Measurements from ENCODE around the gene C9orf72. TPM values are rescaled to one million over a fixed set of nuclear protein-coding genes. Genes with fewer than 3 reads are reported as not detected.

C9orf72 gene
- total and polyA plus RNA-seq, 9 of the 15 experiments (the other 6 are each of a cell fraction or from before 2014, with no cell fraction given) = 2.3 to 7.3 (median 4.1) TPM

GRCh38 chr9:27528076-27528885 is 45.0 kb downstream of the C9orf72 start (continued):
- no peak for TF ChIP-seq ZNF518B (CRISPR knock-in tag; IDR thresholded peaks at IDR 0.05)
- TF ChIP-seq UBTF (IDR thresholded peaks at IDR 0.05; ENCODE audit: borderline replicate concordance in 1 of 2, low read depth in 2 of 2, low read length in 2 of 2) = 0 out of 4 replicates have a peak, but pooled peaks of 1 of the 2 experiments have one; percentile 25
- no peak for TF ChIP-seq TSC22D4 (tag; IDR thresholded peaks at IDR 0.05)
- no peak for TF ChIP-seq ZNF146 (CRISPR knock-in tag; IDR thresholded peaks at IDR 0.05; ENCODE audit: unreplicated experiment)
- TF ChIP-seq NKRF (IDR thresholded peaks at IDR 0.05; ENCODE audit: borderline replicate concordance) = no peak
- TF ChIP-seq, protein P1, sequence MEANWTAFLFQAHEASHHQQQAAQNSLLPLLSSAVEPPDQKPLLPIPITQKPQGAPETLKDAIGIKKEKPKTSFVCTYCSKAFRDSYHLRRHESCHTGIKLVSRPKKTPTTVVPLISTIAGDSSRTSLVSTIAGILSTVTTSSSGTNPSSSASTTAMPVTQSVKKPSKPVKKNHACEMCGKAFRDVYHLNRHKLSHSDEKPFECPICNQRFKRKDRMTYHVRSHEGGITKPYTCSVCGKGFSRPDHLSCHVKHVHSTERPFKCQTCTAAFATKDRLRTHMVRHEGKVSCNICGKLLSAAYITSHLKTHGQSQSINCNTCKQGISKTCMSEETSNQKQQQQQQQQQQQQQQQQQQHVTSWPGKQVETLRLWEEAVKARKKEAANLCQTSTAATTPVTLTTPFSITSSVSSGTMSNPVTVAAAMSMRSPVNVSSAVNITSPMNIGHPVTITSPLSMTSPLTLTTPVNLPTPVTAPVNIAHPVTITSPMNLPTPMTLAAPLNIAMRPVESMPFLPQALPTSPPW (CRISPR knock-in tag; IDR thresholded peaks at IDR 0.05) = peak; percentile 48
- no peak for TF ChIP-seq KLF10 (CRISPR knock-in tag; IDR thresholded peaks at IDR 0.05)
- peak; percentile 39; the same call in 1 of the 2 replicates for TF ChIP-seq MTA1 (IDR thresholded peaks at IDR 0.05; ENCODE audit: borderline replicate concordance)
- no peak for TF ChIP-seq ZNF780A (CRISPR knock-in tag; IDR thresholded peaks at IDR 0.05)
- TF ChIP-seq, protein P2, sequence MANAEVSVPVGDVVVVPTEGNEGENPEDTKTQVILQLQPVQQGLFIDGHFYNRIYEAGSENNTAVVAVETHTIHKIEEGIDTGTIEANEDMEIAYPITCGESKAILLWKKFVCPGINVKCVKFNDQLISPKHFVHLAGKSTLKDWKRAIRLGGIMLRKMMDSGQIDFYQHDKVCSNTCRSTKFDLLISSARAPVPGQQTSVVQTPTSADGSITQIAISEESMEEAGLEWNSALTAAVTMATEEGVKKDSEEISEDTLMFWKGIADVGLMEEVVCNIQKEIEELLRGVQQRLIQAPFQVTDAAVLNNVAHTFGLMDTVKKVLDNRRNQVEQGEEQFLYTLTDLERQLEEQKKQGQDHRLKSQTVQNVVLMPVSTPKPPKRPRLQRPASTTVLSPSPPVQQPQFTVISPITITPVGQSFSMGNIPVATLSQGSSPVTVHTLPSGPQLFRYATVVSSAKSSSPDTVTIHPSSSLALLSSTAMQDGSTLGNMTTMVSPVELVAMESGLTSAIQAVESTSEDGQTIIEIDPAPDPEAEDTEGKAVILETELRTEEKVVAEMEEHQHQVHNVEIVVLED (CRISPR knock-in tag; IDR thresholded peaks at IDR 0.05) = no peak
- no peak for TF ChIP-seq HNRNPUL1 (IDR thresholded peaks at IDR 0.05; ENCODE audit: low read length)
- TF ChIP-seq HDAC8 (tag; IDR thresholded peaks at IDR 0.05) = no peak
- TF ChIP-seq MYC (IDR thresholded peaks at IDR 0.05; ENCODE audit: low read depth, low read length) = no peak
- TF ChIP-seq MYC (CRISPR knock-in tag; IDR thresholded peaks at IDR 0.05; ENCODE audit: borderline replicate concordance, low read depth) = no peak
- TF ChIP-seq HEY1 (CRISPR knock-in tag; IDR thresholded peaks at IDR 0.05; ENCODE audit: borderline replicate concordance) = no peak
- no peak for TF ChIP-seq CBX1 (IDR thresholded peaks at IDR 0.05; ENCODE audit: low read depth)

All from K562 (cell line).